CD14-positive monocyte (primary cell): Measurements from ENCODE around the gene PIWIL1. TPM values are rescaled to one million over a fixed set of nuclear protein-coding genes. Genes with fewer than 3 reads are reported as not detected.

ENCODE experiments used
- DNase-seq, 3 donors: peaks; one replicate each; pipeline ENCODE4 v3.0.0-alpha.2; 2011 to 2022
- H2AFZ ChIP-seq: 2 replicates; pipeline ENCODE4 v1.6.0; 2012; ENCODE audit warnings: mild to moderate bottlenecking, low read depth, low read length, inconsistent platforms; ENCODE audit not compliant: insufficient read depth, poor library complexity, severe bottlenecking
- H3K27ac ChIP-seq, 2 donors: 1 replicate in 1 of 2; 2 replicates in 1 of 2; pipeline ENCODE4 v1.5.1; 2012 to 2013; ENCODE audit warnings: low read length in 2 of 2, control low read depth in 1 of 2, inconsistent platforms in 1 of 2, low read depth in 1 of 2, mild to moderate bottlenecking in 1 of 2
- H3K27me3 ChIP-seq, 2 donors: one replicate each; pipeline versions ENCODE4 v1.6.0 to v1.6.1; 2011 to 2013; ENCODE audit warnings: low read length in 2 of 2; ENCODE audit not compliant: control insufficient read depth in 2 of 2, insufficient read depth in 2 of 2
- H3K36me3 ChIP-seq, 2 donors: replicated peaks in 1 of 2; 1 replicate in 1 of 2; 2 replicates in 1 of 2; pipeline versions ENCODE4 v1.5.1 to v1.6.1; 2012 to 2013; ENCODE audit warnings: low read length in 2 of 2, control low read depth in 1 of 2, inconsistent platforms in 1 of 2, mild to moderate bottlenecking in 1 of 2; ENCODE audit not compliant: insufficient read depth in 2 of 2, control insufficient read depth in 1 of 2
- H3K4me1 ChIP-seq, 2 donors: 1 replicate in 1 of 2; 2 replicates in 1 of 2; pipeline versions ENCODE4 v1.5.1 to v1.6.1; 2012 to 2013; ENCODE audit warnings: low read length in 2 of 2, control low read depth in 1 of 2, inconsistent platforms in 1 of 2, mild to moderate bottlenecking in 1 of 2, moderate library complexity in 1 of 2; ENCODE audit not compliant: insufficient read depth in 2 of 2, control insufficient read depth in 1 of 2
- H3K4me2 ChIP-seq: replicated peaks from 2 replicates; pipeline ENCODE3; 2012; ENCODE audit warnings: low read length, moderate library complexity, mild to moderate bottlenecking; ENCODE audit not compliant: poor library complexity, severe bottlenecking; ENCODE audit errors: extremely low read depth
- H3K4me3 ChIP-seq, 3 experiments: fragments of 200-600 bp in 1 of 3; sonication (generic) in 1 of 3; replicated peaks in 1 of 3; 1 replicate in 2 of 3; 2 replicates in 1 of 3; pipeline ENCODE4 v1.5.1; 2011 to 2013; ENCODE audit warnings: low read length in 3 of 3, mild to moderate bottlenecking in 3 of 3, control low read depth in 2 of 3, low read depth in 2 of 3, inconsistent platforms in 1 of 3, moderate library complexity in 1 of 3
- H3K79me2 ChIP-seq: 2 replicates; pipeline ENCODE4 v1.6.0; 2012; ENCODE audit warnings: mild to moderate bottlenecking, control low read depth, inconsistent platforms, low read length, moderate library complexity; ENCODE audit not compliant: insufficient read depth
- H3K9ac ChIP-seq: 2 replicates; pipeline ENCODE4 v1.6.0; 2017; ENCODE audit warnings: low read length, mild to moderate bottlenecking; ENCODE audit not compliant: insufficient read depth, poor library complexity, severe bottlenecking
- H3K9me3 ChIP-seq, 2 donors: replicated peaks in 1 of 2; 1 replicate in 1 of 2; 2 replicates in 1 of 2; pipeline versions ENCODE4 v1.5.1 to v1.6.1; 2012 to 2013; ENCODE audit warnings: low read length in 2 of 2, control low read depth in 1 of 2; ENCODE audit not compliant: control insufficient read depth in 1 of 2, insufficient read depth in 1 of 2
- H4K20me1 ChIP-seq: 2 replicates; pipeline ENCODE4 v1.6.0; 2012; ENCODE audit warnings: mild to moderate bottlenecking, low read length, control low read depth, moderate library complexity; ENCODE audit not compliant: insufficient read depth
- H3K27ac Mint-ChIP-seq, 7 donors: one replicate each; pipeline ENCODE4 v1.8.0; 2020; ENCODE audit warnings: mild to moderate bottlenecking in 7 of 7, mixed read lengths in 7 of 7, moderate library complexity in 6 of 7, inconsistent platforms in 2 of 7
- H3K27me3 Mint-ChIP-seq, 3 donors: one replicate each; pipeline ENCODE4 v1.8.0; 2021 to 2022; ENCODE audit warnings: low read depth in 3 of 3, mild to moderate bottlenecking in 3 of 3, mixed read lengths in 3 of 3, moderate library complexity in 3 of 3, inconsistent platforms in 1 of 3
- H3K36me3 Mint-ChIP-seq, 2 donors: one replicate each; pipeline ENCODE4 v1.8.0; 2020; ENCODE audit warnings: mixed read lengths in 2 of 2, inconsistent platforms in 1 of 2, mild to moderate bottlenecking in 1 of 2
- H3K4me1 Mint-ChIP-seq: one replicate; pipeline ENCODE4 v1.8.0; 2020; ENCODE audit warnings: mild to moderate bottlenecking, mixed read lengths
- H3K4me3 Mint-ChIP-seq, 2 donors: one replicate each; pipeline ENCODE4 v1.8.0; 2020; ENCODE audit warnings: mild to moderate bottlenecking in 2 of 2, mixed read lengths in 2 of 2, moderate library complexity in 1 of 2
- H3K9me3 Mint-ChIP-seq, 7 donors: one replicate each; pipeline ENCODE4 v1.8.0; 2020 to 2022; ENCODE audit warnings: mixed read lengths in 7 of 7, mild to moderate bottlenecking in 6 of 7, moderate library complexity in 6 of 7, inconsistent platforms in 2 of 7
- WGBS: methylation state at CpG from one replicate; pipeline ENCODE4 v1.1.5; 2013; ENCODE audit warnings: missing lambda C conversion rate; ENCODE audit not compliant: insufficient coverage; 5-methylcytosine and 5-hydroxymethylcytosine counted together
- intact Hi-C, 2 donors: fragments of 100-400 bp; cut with micrococcal nuclease; formaldehyde crosslinking; loops; one replicate each; pipeline versions ENCODE4 v1.15.0 to v1.15.1; 2023
- polyA plus RNA-seq, 3 donors: library from polyadenylated mRNA; depleted of rRNA in 1 of 3; unstranded in 2 of 3; stranded (reverse) in 1 of 3; fragments of 300-500 nt in 2 of 3; fragments of >200 nt in 1 of 3; fragmentation: Illumina TruSeq in 2 of 3; gene quantifications; 1 replicate in 2 of 3; 2 replicates in 1 of 3; pipeline ENCODE4 v1.2.3, GENCODE V29; 2012 to 2021
- TF ChIP-seq, protein P1 (sequence below): fragments of 200-600 bp; IDR thresholded peaks from one replicate; pipeline ENCODE4 v1.8.0; 2022; ENCODE audit warnings: antibody characterized with exemption, mild to moderate bottlenecking

Gene PIWIL1
- polyA plus RNA-seq, 3 donors: not detected

DNA sequence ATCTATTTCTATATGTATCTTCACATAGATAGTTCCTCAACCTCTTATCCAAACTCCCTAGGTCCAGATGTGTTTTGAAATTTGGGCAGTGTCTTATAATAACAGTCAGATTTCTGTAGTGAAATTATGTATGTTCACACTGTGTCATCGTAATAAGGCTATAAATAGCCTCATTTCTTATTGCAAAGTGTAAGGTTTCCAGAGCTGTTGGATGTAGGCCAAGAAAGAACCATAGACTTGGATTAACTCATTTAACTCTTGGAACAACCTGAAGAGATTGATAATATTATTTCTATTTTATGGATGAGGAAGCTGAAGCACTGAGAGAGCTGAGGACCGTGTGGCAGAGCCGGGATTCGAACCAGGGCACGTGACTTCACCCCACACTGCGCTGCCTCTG is 49.0 kb upstream of the PIWIL1 start:
- WGBS: no CpG with 5 or more reads among the region's 6 CpGs
- no peak for DNase-seq
- Histone ChIP-seq H3K4me1 (no peaks in the 10 kb centered on the region), H3K9me3 (peaks cover 4 to 12% of the 10 kb centered on the region in 2 donors), H3K27ac (no peak overlapping the region), H4K20me1 (no peaks in the 10 kb centered on the region), H3K4me3 (no peak overlapping the region), H3K27me3 (no peaks in the 10 kb centered on the region), H3K4me2 (no peak overlapping the region), H3K9ac (no peak overlapping the region), H2AFZ (no peak overlapping the region), H3K36me3 (no peaks in the 10 kb centered on the region), H3K79me2 (no peaks in the 10 kb centered on the region)
- Mint-ChIP-seq H3K36me3 (no peaks in the 10 kb centered on the region), H3K4me3 (no peak overlapping the region), H3K9me3 (peaks cover 4 to 23% (median 13%) of the 10 kb centered on the region in 7 donors), H3K4me1 (no peaks in the 10 kb centered on the region), H3K27me3 (peaks cover 2 to 3% (median 2%) of the 10 kb centered on the region in 3 donors), H3K27ac (no peak overlapping the region)
- intact Hi-C loops: no loop called here
- TF ChIP-seq, protein P1, sequence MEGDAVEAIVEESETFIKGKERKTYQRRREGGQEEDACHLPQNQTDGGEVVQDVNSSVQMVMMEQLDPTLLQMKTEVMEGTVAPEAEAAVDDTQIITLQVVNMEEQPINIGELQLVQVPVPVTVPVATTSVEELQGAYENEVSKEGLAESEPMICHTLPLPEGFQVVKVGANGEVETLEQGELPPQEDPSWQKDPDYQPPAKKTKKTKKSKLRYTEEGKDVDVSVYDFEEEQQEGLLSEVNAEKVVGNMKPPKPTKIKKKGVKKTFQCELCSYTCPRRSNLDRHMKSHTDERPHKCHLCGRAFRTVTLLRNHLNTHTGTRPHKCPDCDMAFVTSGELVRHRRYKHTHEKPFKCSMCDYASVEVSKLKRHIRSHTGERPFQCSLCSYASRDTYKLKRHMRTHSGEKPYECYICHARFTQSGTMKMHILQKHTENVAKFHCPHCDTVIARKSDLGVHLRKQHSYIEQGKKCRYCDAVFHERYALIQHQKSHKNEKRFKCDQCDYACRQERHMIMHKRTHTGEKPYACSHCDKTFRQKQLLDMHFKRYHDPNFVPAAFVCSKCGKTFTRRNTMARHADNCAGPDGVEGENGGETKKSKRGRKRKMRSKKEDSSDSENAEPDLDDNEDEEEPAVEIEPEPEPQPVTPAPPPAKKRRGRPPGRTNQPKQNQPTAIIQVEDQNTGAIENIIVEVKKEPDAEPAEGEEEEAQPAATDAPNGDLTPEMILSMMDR: no peak

DNA sequence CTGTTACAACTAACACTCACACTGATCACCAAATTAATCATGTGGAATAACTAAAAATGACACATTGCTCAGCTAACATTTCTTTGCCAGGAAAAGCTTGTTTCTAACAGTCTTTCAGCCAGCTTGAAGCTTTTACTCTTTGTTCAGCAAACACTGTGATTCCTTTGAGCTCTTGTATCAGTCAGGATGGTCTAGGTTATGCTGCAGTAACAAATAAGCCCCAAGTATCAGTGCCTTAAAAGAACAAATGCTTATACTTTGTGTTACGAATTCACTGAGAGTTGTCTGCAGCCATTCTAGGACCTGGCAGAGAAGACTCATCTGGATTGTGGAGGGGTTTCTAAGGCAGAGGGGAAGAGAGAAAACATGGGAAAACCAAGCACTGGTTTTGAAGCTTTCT is 47.6 kb upstream of the PIWIL1 start:
- Mint-ChIP-seq H3K9me3 (peaks cover 1 to 26% (median 11%) of the 10 kb centered on the region in 7 donors), H3K36me3 (no peaks in the 10 kb centered on the region), H3K27me3 (peaks cover 2 to 3% (median 2%) of the 10 kb centered on the region in 3 donors), H3K27ac (no peak overlapping the region), H3K4me3 (no peak overlapping the region), H3K4me1 (no peaks in the 10 kb centered on the region)
- H3K27me3 ChIP-seq: no peaks in the 10 kb centered on the region
- H3K4me1 ChIP-seq: no peaks in the 10 kb centered on the region
- no peaks in the 10 kb centered on the region for H3K36me3 ChIP-seq
- H3K9ac ChIP-seq: no peak overlapping the region
- no peaks in the 10 kb centered on the region for H3K79me2 ChIP-seq
- H2AFZ ChIP-seq: no peak overlapping the region
- H3K4me2 ChIP-seq: no peak overlapping the region
- DNase-seq: no peak
- no peak overlapping the region for H3K4me3 ChIP-seq
- intact Hi-C loops: no loop called here
- peaks cover 4 to 13% of the 10 kb centered on the region in 2 donors for H3K9me3 ChIP-seq
- WGBS: no CpG with 5 or more reads among the region's 1 CpG
- H3K27ac ChIP-seq: no peak overlapping the region
- TF ChIP-seq, protein P1: no peak
- H4K20me1 ChIP-seq: no peaks in the 10 kb centered on the region
